NCI-H82 treated with DMSO at 0.1 percent for 48 hours (cell line): Measurements from ENCODE around the gene RABGGTB.
"Not testable (repeated sequence)": the region's sequence is repeated elsewhere in the genome, so short reads cannot be mapped to it uniquely, and the experiment has no call there.

Experiments used
- DNase-seq: peaks from one replicate; lab custom pipeline; 2025; ENCODE audit not compliant: unreplicated experiment; lab: John Stamatoyannopoulos, UW

Gene RABGGTB

DNA sequence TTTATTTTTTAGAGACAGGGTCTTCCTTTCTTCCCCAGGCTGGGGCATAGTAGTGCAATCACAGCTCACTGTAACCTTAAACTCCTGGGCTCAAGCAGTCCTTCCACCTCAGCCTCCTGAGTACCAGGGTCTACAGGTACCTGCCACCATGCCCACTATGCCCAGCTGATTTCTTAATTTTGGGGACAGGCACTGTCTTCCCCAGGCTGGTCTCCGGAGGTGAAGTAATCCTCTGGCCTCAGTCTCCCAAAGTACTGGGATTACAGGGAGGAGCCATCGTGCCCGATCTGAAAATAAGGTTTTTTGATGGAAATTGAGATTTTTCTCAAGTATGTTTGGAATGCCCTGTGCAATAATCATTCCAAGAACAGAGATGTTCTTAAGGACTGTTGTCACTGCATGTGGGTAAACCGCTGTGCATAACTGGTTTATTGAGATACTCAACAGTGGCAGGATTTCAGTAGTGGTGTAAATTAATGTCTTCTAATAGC is 9.7 kb downstream of the RABGGTB start:
- DNase-seq, result no peak

- peak; percentile 58 for DNase-seq
Measured at GRCh38 chr1:75796376-75797272, 10.6 kb downstream of the RABGGTB start, which contains the start of gene MSH4. Gene MSH4 (plus strand): TSS chr1:75796882. CDS start chr1:75796986, 104 bp downstream.

DNA sequence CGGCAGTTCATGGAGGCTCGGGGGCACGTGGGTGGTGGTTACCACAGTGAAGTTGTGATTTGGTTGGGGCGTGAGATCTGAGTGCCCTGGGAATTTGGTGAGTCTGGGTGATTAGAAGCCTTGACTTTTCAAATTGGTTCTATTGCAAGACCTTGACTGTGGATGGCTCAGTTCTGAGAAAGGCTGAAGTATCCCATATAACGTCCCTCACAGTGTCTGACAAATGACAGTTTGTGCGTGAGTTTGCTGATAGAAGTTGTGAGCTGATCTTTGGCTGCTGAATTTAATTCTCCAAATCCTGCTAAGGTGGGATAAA is 11.2 kb downstream of the RABGGTB start:
- no peak for DNase-seq

- DNase-seq, result no peak
Measured at GRCh38 chr1:75797606-75798216, 11.7 kb downstream of the RABGGTB start.

- not testable (repeated sequence) for DNase-seq
Measured at GRCh38 chr1:75801480-75801879, 15.4 kb downstream of the RABGGTB start.

DNA sequence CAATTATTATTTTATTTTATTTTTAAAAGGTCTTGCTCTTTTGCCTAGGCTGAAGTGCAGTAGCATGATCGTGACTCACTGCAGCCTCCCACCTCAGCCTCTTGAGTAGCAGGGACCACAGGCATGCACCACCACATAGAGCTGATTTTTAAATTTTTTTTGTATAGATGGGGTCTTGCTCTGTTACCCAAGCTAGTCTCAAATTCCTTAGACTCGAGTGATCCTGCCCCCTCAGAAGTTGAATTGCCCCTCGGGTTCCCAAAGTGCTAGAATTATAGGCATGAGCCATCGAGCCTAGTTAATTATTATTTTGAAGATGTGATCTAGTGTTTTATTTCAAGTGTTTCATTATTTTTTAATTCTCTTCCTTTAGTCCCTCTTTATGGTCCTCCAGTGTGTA is 22.9 kb downstream of the RABGGTB start:
- no peak for DNase-seq

DNA sequence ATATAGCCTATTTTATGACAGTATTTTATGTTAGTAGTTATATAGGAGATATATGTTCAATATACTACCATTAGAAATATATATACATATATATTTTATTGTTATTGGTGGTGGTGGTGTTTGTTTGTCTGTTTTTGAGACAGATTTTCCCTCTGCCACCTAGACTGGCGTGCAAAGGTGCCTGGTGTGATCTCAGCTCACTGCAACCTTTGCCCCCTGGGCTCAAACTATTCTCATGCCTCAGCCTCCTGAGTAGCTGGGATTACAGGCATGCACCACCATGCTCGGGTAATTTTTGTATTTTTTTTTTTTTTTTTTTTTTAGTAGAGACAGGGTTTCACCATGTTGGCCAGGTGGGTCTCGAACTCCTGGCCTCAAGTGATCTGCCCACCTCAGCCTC is 24.1 kb downstream of the RABGGTB start:
- not testable (repeated sequence) for DNase-seq

DNA sequence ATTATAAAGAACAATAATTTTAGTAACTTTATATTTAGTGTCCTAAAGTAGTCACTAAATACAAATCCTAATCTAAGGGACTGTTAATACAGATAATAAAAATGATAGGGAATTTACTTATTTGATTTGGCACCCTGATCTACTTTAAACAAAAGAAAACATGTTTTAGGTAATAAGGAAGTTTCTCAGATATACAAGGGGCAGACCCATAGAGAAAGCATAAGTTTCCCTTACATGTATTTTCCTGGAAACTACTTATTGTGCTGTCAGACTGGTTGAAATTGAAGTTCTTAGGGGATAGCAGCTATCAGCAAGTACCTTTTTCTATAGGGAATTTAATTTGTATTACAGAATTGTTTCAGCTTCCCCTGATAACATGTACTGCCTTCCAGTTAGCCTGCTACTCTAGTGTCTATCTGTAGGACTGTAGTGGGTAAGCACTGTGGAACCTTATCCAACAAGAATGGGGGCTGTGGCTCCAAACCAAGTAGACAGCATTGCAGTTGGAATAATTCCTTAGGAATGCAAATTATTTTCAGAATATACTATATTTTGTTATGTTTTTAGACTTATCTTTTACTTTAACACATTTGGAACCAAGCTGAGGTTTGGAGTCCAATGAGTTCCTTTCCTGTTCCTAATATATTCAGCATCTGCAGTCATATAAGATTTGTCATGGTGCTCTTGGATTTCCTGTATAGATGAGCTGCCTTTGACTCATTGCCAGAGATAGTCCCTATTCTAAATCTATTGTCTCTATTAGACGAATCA is 25.3 kb downstream of the RABGGTB start:
- DNase-seq, result no peak

DNA sequence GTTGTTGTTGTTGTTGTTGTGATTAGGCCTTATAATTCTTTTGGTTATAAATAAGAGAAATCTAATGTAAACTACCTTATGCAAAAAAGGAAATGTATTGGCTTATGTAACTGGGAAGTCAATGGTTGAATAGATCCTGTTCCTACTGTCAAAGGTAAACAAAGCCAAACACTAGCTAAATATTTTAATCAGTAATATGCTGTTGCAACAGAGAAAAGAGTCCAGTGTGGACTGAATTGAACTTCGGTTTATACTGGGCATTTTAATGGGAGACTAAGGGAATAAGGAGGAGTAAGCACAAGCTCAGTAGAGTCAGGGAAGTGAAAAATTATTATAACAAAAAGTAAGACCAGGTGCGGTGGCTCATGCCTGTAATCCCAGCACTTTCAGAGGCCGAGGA is 26.0 kb downstream of the RABGGTB start:
- DNase-seq, result no peak

DNA sequence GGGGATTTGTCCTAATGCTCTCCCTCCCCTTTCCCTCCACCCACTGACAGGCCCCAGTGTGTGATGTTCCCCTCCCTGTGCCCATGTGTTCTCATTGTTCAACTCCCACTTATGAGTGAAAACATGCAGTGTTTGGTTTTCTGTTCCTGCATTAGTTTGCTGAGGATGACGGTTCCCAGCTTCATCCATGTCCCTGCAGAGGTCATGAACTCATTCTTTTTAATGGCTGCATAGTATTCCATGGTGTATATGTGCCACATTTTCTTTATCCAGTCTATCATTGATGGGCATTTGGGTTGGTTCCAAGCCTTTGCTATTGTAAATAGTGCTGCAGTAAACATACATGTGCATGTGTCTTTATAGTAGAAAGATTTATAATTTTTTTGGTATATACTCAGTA is 37.5 kb downstream of the RABGGTB start:
- DNase-seq, result not testable (repeated sequence)

DNA sequence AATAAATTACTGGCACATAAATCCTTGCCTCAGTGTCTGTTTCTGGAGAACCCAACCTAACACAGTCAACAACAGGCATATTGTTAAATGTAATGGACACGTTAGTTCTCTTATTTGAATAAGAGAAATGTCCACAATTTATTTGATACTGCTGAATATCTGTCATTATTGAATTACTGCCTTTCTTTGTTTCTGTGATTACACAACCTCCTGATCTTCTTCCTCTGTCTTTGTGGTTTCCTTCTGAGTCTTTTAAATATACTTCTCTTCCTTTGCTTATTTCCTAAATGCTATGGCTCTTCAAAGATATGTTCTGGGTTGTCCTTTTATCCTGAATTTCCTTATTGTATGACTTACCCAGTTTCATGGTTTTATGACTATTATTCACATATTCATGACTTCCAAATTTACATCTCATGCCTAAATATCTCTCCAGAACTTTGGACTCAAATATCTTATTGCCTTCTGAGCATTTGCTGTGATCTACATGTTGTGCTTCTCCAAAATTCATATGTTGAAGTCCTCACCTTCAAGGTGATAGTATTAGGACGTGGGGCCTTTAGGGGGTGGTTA is 50.6 kb downstream of the RABGGTB start:
- DNase-seq, result no peak

- DNase-seq, result no peak
Measured at GRCh38 chr1:75838079-75838478, 52.0 kb downstream of the RABGGTB start.

DNA sequence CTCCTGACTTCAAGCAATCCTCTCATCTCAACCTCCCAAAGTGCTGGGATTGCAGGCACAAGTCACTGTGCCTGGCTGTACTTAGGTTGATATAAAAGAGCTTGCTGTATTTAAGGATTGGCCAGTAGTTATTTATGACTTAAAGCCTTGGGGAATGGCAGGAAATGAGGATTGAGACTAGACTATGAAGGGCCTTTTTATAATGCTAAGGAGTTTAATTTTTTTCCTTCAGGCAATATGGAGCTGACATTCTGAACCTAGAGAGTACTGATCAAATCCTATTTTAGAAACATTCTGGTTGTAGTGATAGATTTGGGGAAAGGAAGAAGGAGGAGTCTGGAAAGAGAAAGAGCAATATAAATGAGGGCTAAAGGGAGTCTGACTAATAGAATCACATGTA is 55.4 kb downstream of the RABGGTB start:
- DNase-seq, result no peak
